HEK293T (cell line): ENCODE data around the gene FDXACB1.

ENCODE experiments used
- CTCF ChIA-PET: fragments of 350-600 bp; formaldehyde crosslinking; extraction: SDS; loops from one replicate; lab custom pipeline; 2021; ENCODE audit warnings: antibody characterized with exemption, inconsistent platforms; lab: Yijun Ruan, JAX
- POLR2A ChIA-PET: fragments of 350-600 bp; formaldehyde crosslinking; extraction: SDS; loops from one replicate; lab custom pipeline; 2020; ENCODE audit warnings: antibody characterized with exemption, inconsistent platforms; lab: Yijun Ruan, JAX
- DNase-seq: peaks from one replicate; pipeline ENCODE4 v3.0.0; 2012; ENCODE audit warnings: mixed read lengths; ENCODE audit errors: extremely low spot score
- ARNT ChIP-seq: fragments of 450-650 bp; IDR thresholded peaks from 2 replicates; pipeline ENCODE4 v1.6.1; 2017; ENCODE audit warnings: mild to moderate bottlenecking
- BHLHE40 ChIP-seq: fragments of 450-650 bp; IDR thresholded peaks from 2 replicates; pipeline ENCODE4 v1.6.1; 2016; ENCODE audit warnings: mild to moderate bottlenecking, moderate library complexity, borderline replicate concordance
- CTBP1 ChIP-seq: fragments of 450-650 bp; IDR thresholded peaks from 2 replicates; pipeline ENCODE4 v1.6.1; 2016; ENCODE audit warnings: borderline replicate concordance
- ELF4 ChIP-seq: fragments of 450-650 bp; IDR thresholded peaks from 2 replicates; pipeline ENCODE4 v1.6.1; 2017; ENCODE audit warnings: antibody characterized with exemption
- FOXA1 ChIP-seq: fragments of 450-650 bp; IDR thresholded peaks from 2 replicates; pipeline ENCODE4 v1.6.1; 2016; ENCODE audit warnings: mild to moderate bottlenecking
- FOXK2 ChIP-seq: fragments of 450-650 bp; IDR thresholded peaks from 2 replicates; pipeline ENCODE4 v1.6.1; 2016; ENCODE audit warnings: mild to moderate bottlenecking
- FOXM1 ChIP-seq: fragments of 450-650 bp; IDR thresholded peaks from 2 replicates; pipeline ENCODE4 v1.6.1; 2017; ENCODE audit warnings: mild to moderate bottlenecking, borderline replicate concordance
- HDGF ChIP-seq: fragments of 450-650 bp; IDR thresholded peaks from 2 replicates; pipeline ENCODE4 v1.6.1; 2017; ENCODE audit warnings: antibody characterized with exemption, borderline replicate concordance
- L3MBTL2 ChIP-seq: fragments of 450-650 bp; conservative IDR thresholded peaks from 2 replicates; pipeline ENCODE4 v1.6.1; 2016; ENCODE audit warnings: mild to moderate bottlenecking
- LEF1 ChIP-seq: fragments of 450-650 bp; IDR thresholded peaks from 2 replicates; pipeline ENCODE4 v1.6.1; 2017; ENCODE audit warnings: mild to moderate bottlenecking, borderline replicate concordance
- NFRKB ChIP-seq: fragments of 450-650 bp; IDR thresholded peaks from 2 replicates; pipeline ENCODE4 v1.6.1; 2016; ENCODE audit warnings: mild to moderate bottlenecking, moderate library complexity
- PKNOX1 ChIP-seq: fragments of 450-650 bp; IDR thresholded peaks from 2 replicates; pipeline ENCODE4 v1.6.1; 2016
- SP1 ChIP-seq: fragments of 450-650 bp; IDR thresholded peaks from 2 replicates; pipeline ENCODE4 v1.6.1; 2017
- SUZ12 ChIP-seq: fragments of 450-650 bp; IDR thresholded peaks from 2 replicates; pipeline ENCODE4 v1.6.1; 2016; ENCODE audit warnings: mild to moderate bottlenecking
- TARDBP ChIP-seq: fragments of 450-650 bp; IDR thresholded peaks from 2 replicates; pipeline ENCODE4 v1.6.1; 2016
- ZNF384 ChIP-seq: fragments of 450-650 bp; IDR thresholded peaks from 2 replicates; pipeline ENCODE4 v1.6.1; 2016

The FDXACB1 gene

GRCh38 chr11:111916768-111917167 is 37.8 kb upstream of the FDXACB1 start:
- POLR2A ChIA-PET: interaction anchor here (1.6 kb wide), 1 partner anchor 10 kb away, joined by 8 read pairs; no protein-coding TSS in a partner anchor
- DNase-seq: no peak
- CTCF ChIA-PET: no interaction called here
- TF ChIP-seq PKNOX1 (no peak), ARNT (no peak), SP1 (no peak), L3MBTL2 (no peak), FOXM1 (no peak), ZNF384 (no peak), FOXA1 (no peak), CTBP1 (no peak), HDGF (no peak), SUZ12 (no peak), BHLHE40 (no peak), LEF1 (no peak), NFRKB (no peak), TARDBP (no peak), ELF4 (no peak), FOXK2 (no peak)

- POLR2A ChIA-PET: interaction anchor here (0.7 kb wide), 1 partner anchor 13 kb away, joined by 4 read pairs; no protein-coding TSS in a partner anchor
- TF ChIP-seq PKNOX1 (no peak), ELF4 (no peak), ZNF384 (no peak), FOXA1 (no peak), ARNT (no peak), L3MBTL2 (no peak), FOXK2 (no peak), TARDBP (no peak), CTBP1 (no peak), LEF1 (no peak), SUZ12 (no peak), NFRKB (no peak), FOXM1 (no peak)
- DNase-seq: no peak
- CTCF ChIA-PET: interaction anchor here (1.2 kb wide), 1 partner anchor 13 kb away, joined by 3 read pairs; no protein-coding TSS in a partner anchor
Measured at GRCh38 chr11:111913997-111914396, 35.0 kb upstream of the FDXACB1 start.

GRCh38 chr11:111913031-111913861 is 34.3 kb upstream of the FDXACB1 start:
- TF ChIP-seq FOXM1 (no peak), ARNT (no peak), TARDBP (no peak)
- no peak for DNase-seq
- CTCF ChIA-PET: interaction anchor here (1.2 kb wide), 1 partner anchor 13 kb away, joined by 3 read pairs; no protein-coding TSS in a partner anchor
- POLR2A ChIA-PET: no interaction called here

- CTCF ChIA-PET: interaction anchor here (1.2 kb wide), 1 partner anchor 14 kb away, joined by 3 read pairs; no protein-coding TSS in a partner anchor
- DNase-seq: no peak
- POLR2A ChIA-PET: no interaction called here
- TF ChIP-seq BHLHE40 (no peak), SUZ12 (no peak), ELF4 (no peak), L3MBTL2 (no peak), FOXK2 (no peak), ZNF384 (no peak), FOXM1 (no peak)
Measured at GRCh38 chr11:111912535-111912934, 33.6 kb upstream of the FDXACB1 start, which contains the start of gene HSPB2. HSPB2 (plus strand) TSS chr11:111912734; CDS start chr11:111912830, 96 bp downstream.

GRCh38 chr11:111911563-111912401 is 32.8 kb upstream of the FDXACB1 start, which contains the start of gene CRYAB:
CRYAB (minus strand) TSS chr11:111911770; CDS start chr11:111911724, 46 bp downstream.
- no peak for DNase-seq
- POLR2A ChIA-PET: no interaction called here
- TF ChIP-seq TARDBP (no peak), ZNF384 (no peak), CTBP1 (no peak), ELF4 (no peak), SUZ12 (no peak)
- CTCF ChIA-PET: no interaction called here

GRCh38 chr11:111910676-111911562 is 32.0 kb upstream of the FDXACB1 start:
- ChIA-PET POLR2A (interaction anchor here (1.2 kb wide), 1 partner anchor 15 kb away, joined by 6 read pairs; no protein-coding TSS in a partner anchor), CTCF (interaction anchor here (1.4 kb wide), 1 partner anchor 16 kb away, joined by 4 read pairs; no protein-coding TSS in a partner anchor)
- TF ChIP-seq FOXM1 (no peak), NFRKB (no peak), LEF1 (no peak), HDGF (no peak), FOXA1 (no peak), PKNOX1 (no peak), CTBP1 (no peak), SUZ12 (no peak), ELF4 (no peak)
- no peak for DNase-seq
